ENCODE data around the gene SASH1. TPM values are rescaled to one million over a fixed set of nuclear protein-coding genes. Genes with fewer than 3 reads are reported as not detected.

The SASH1 gene
- total and polyA plus RNA-seq, 11 donors = 10.7 to 47.5 (median 28.2) TPM

GRCh38 chr6:148295261-148295887 lies 47.3 kb upstream of the SASH1 start:
- Histone ChIP-seq H3K4me1 (peaks cover 0 to 52% (median 15%) of the 10 kb centered on the region in 12 donors), H3K36me3 (no peaks in the 10 kb centered on the region), H3K4me3 (peak overlapping the region in 1 of 12 donors; percentile 16), H3K27me3 (no peaks in the 10 kb centered on the region), H3K27ac (peak overlapping the region in 2 of 12 donors; percentile 23 to 45), H3K9me3 (no peaks in the 10 kb centered on the region)
- 59 to 63% (median 61%) methylated on average over 7 of the region's 7 CpGs for WGBS, 4 donors
- intact Hi-C loops (cut with DNase I) = no loop called here
- DNase-seq = no peak
- TF ChIP-seq, protein P1, sequence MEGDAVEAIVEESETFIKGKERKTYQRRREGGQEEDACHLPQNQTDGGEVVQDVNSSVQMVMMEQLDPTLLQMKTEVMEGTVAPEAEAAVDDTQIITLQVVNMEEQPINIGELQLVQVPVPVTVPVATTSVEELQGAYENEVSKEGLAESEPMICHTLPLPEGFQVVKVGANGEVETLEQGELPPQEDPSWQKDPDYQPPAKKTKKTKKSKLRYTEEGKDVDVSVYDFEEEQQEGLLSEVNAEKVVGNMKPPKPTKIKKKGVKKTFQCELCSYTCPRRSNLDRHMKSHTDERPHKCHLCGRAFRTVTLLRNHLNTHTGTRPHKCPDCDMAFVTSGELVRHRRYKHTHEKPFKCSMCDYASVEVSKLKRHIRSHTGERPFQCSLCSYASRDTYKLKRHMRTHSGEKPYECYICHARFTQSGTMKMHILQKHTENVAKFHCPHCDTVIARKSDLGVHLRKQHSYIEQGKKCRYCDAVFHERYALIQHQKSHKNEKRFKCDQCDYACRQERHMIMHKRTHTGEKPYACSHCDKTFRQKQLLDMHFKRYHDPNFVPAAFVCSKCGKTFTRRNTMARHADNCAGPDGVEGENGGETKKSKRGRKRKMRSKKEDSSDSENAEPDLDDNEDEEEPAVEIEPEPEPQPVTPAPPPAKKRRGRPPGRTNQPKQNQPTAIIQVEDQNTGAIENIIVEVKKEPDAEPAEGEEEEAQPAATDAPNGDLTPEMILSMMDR (IDR thresholded peaks at IDR 0.05) = no peak
- TF ChIP-seq POLR2A (IDR thresholded peaks at IDR 0.05) = no peak
- ATAC-seq = no peak

- ATAC-seq (no peak), DNase-seq (no peak)
- 64 to 73% (median 67%) methylated on average over 1 of the region's 1 CpG for WGBS, 4 donors
- Histone ChIP-seq H3K36me3 (no peaks in the 10 kb centered on the region), H3K27ac (peak overlapping the region in 3 of 12 donors; percentile 8 to 31 (median 10)), H3K4me1 (peaks cover 0 to 42% (median 15%) of the 10 kb centered on the region in 12 donors), H3K27me3 (no peaks in the 10 kb centered on the region), H3K4me3 (no peak overlapping the region), H3K9me3 (no peaks in the 10 kb centered on the region)
- intact Hi-C loops (cut with DNase I) = no loop called here
- TF ChIP-seq, protein P1 (IDR thresholded peaks at IDR 0.05) = no peak
- TF ChIP-seq POLR2A (IDR thresholded peaks at IDR 0.05) = no peak
Observed at GRCh38 chr6:148296771-148297170, 45.9 kb upstream of the SASH1 start.

DNA sequence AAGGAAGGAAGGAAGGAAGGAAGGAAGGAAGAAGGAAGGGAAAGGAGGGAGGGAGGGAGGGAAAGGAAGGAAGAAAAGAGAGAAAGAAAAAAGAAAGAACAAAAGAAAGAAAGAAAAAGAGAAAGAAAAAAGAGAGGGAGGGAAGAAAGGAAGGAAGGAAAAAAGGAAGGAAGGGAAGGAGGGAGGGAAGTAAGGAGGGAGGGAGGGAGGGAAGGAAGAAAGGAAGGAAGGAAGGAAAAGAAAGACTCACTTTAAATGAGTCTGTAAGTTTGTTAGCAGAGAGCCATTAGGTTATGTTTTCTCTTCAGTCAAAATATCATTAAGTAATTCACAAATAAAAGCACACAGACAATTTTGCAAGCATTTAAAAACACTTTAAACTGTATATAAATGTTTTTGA lies 44.0 kb upstream of the SASH1 start:
- H3K4me1 ChIP-seq = peaks cover 0 to 24% (median 4%) of the 10 kb centered on the region in 12 donors
- intact Hi-C loops (cut with DNase I) = no loop called here
- no peak for DNase-seq
- H3K27ac ChIP-seq = no peak overlapping the region
- no peak overlapping the region for H3K4me3 ChIP-seq
- no peak for ATAC-seq
- H3K27me3 ChIP-seq = no peaks in the 10 kb centered on the region
- TF ChIP-seq, protein P1 (IDR thresholded peaks at IDR 0.05) = no peak
- no peak for TF ChIP-seq POLR2A (IDR thresholded peaks at IDR 0.05)
- no peaks in the 10 kb centered on the region for H3K9me3 ChIP-seq
- H3K36me3 ChIP-seq = no peaks in the 10 kb centered on the region

- intact Hi-C loops (cut with DNase I) = no loop called here
- Histone ChIP-seq H3K27me3 (no peaks in the 10 kb centered on the region), H3K27ac (no peak overlapping the region), H3K4me3 (no peak overlapping the region), H3K9me3 (no peaks in the 10 kb centered on the region), H3K36me3 (no peaks in the 10 kb centered on the region), H3K4me1 (peaks cover 0 to 13% (median 0%) of the 10 kb centered on the region in 12 donors)
- ATAC-seq (no peak), DNase-seq (no peak)
- WGBS, 4 donors = 96 to 99% (median 98%) methylated on average over 5 of the region's 5 CpGs
- TF ChIP-seq POLR2A (IDR thresholded peaks at IDR 0.05) = no peak
- TF ChIP-seq, protein P1 (IDR thresholded peaks at IDR 0.05) = no peak
Observed at GRCh38 chr6:148303616-148304015, 39.0 kb upstream of the SASH1 start.

Measured in heart left ventricle (tissue), 16 donors.